Neural progenitor cell (in vitro differentiated cells): ENCODE results near the gene C19orf81. TPM values are rescaled to one million over a fixed set of nuclear protein-coding genes. Genes with fewer than 3 reads are reported as not detected.

Experiments
- DNase-seq: peaks from one replicate; pipeline ENCODE4 v3.0.0-alpha.2; 2016; ENCODE audit warnings: low spot score
- H2AFZ ChIP-seq: fragments of 200-600 bp; sonication (generic); replicated peaks from 2 replicates; pipeline ENCODE4 v1.6.1; 2016; ENCODE audit warnings: antibody characterized with exemption
- H3F3A ChIP-seq: fragments of 200-600 bp; sonication (generic); 2 replicates; pipeline ENCODE4 v1.6.1; 2016; ENCODE audit warnings: antibody characterized with exemption, low read depth
- H3K27ac ChIP-seq: fragments of 200-600 bp; sonication (generic); 2 replicates; pipeline ENCODE4 v1.5.1; 2016; ENCODE audit warnings: mild to moderate bottlenecking
- H3K27me3 ChIP-seq: fragments of 200-600 bp; sonication (generic); 2 replicates; pipeline ENCODE4 v1.6.1; 2016; ENCODE audit warnings: mild to moderate bottlenecking, moderate library complexity
- H3K36me3 ChIP-seq: fragments of 200-600 bp; sonication (generic); 2 replicates; pipeline ENCODE4 v1.5.1; 2016
- H3K4me1 ChIP-seq: fragments of 200-600 bp; sonication (generic); 2 replicates; pipeline ENCODE4 v1.6.1; 2016; ENCODE audit warnings: mixed run types
- H3K4me2 ChIP-seq: fragments of 200-600 bp; sonication (generic); 2 replicates; pipeline ENCODE4 v1.6.1; 2016
- H3K4me3 ChIP-seq: fragments of 200-600 bp; sonication (generic); 2 replicates; pipeline ENCODE4 v1.5.1; 2016
- H3K79me2 ChIP-seq: fragments of 200-600 bp; sonication (generic); 2 replicates; pipeline ENCODE4 v1.6.1; 2016; ENCODE audit warnings: low read depth
- H3K9ac ChIP-seq: fragments of 200-600 bp; sonication (generic); 2 replicates; pipeline ENCODE4 v1.6.1; 2016
- H3K9me3 ChIP-seq: fragments of 200-600 bp; sonication (generic); 2 replicates; pipeline ENCODE4 v1.5.1; 2016; ENCODE audit warnings: low read depth
- H4K20me1 ChIP-seq: fragments of 200-600 bp; sonication (generic); 2 replicates; pipeline ENCODE4 v1.6.1; 2016; ENCODE audit warnings: low read depth
- H3K27ac Mint-ChIP-seq: 3 replicates; pipeline ENCODE4 v1.8.0; 2021; ENCODE audit warnings: mixed read lengths
- H3K27me3 Mint-ChIP-seq: 2 replicates; pipeline ENCODE4 v1.8.0; 2022; ENCODE audit warnings: low read depth, mild to moderate bottlenecking, inconsistent platforms, moderate library complexity, mixed read lengths; ENCODE audit not compliant: insufficient read depth
- H3K36me3 Mint-ChIP-seq: 3 replicates; pipeline ENCODE4 v1.8.0; 2021; ENCODE audit warnings: mixed read lengths
- H3K4me1 Mint-ChIP-seq: 3 replicates; pipeline ENCODE4 v1.8.0; 2021; ENCODE audit warnings: mixed read lengths
- H3K4me3 Mint-ChIP-seq: 3 replicates; pipeline ENCODE4 v1.8.0; 2021; ENCODE audit warnings: mild to moderate bottlenecking, moderate library complexity, mixed read lengths
- H3K9me3 Mint-ChIP-seq: 3 replicates; pipeline ENCODE4 v1.8.0; 2020; ENCODE audit warnings: mixed read lengths
- CTCF ChIP-seq: fragments of 200-600 bp; sonication (generic); IDR thresholded peaks from 2 replicates; pipeline ENCODE4 v1.5.1; 2017; ENCODE audit warnings: antibody characterized with exemption, mild to moderate bottlenecking
- EZH2 ChIP-seq: fragments of 200-600 bp; sonication (generic); IDR thresholded peaks from 2 replicates; pipeline ENCODE4 v1.6.1; 2017; ENCODE audit warnings: antibody characterized with exemption, mild to moderate bottlenecking, moderate library complexity
- EZH2phosphoT487 ChIP-seq: fragments of 200-600 bp; sonication (generic); IDR thresholded peaks from 2 replicates; pipeline ENCODE4 v1.6.1; 2017; ENCODE audit warnings: antibody characterized with exemption
- total RNA-seq: library from RNA; depleted of rRNA; stranded (reverse); fragments of >200 nt; gene quantifications from 2 replicates; pipeline ENCODE4 v1.2.3, GENCODE V29; 2015; ENCODE audit warnings: low replicate concordance

The C19orf81 gene
- total RNA-seq, 1 donor from 2014 or later = 1.3 TPM

GRCh38 chr19:50664204-50664603, 15.0 kb downstream of the C19orf81 start:
- Histone ChIP-seq H3K4me3 (no peak overlapping the region), H3K4me2 (no peak overlapping the region), H3K27ac (no peak overlapping the region), H3K27me3 (peaks cover 33% of the 10 kb centered on the region), H3K36me3 (no peaks in the 10 kb centered on the region), H3K79me2 (no peaks in the 10 kb centered on the region), H3F3A (peaks cover 2% of the 10 kb centered on the region), H4K20me1 (no peaks in the 10 kb centered on the region), H2AFZ (no peak overlapping the region), H3K9ac (no peak overlapping the region), H3K9me3 (no peaks in the 10 kb centered on the region), H3K4me1 (no peaks in the 10 kb centered on the region)
- Mint-ChIP-seq H3K27ac (no peak overlapping the region), H3K9me3 (no peaks in the 10 kb centered on the region), H3K4me1 (peaks cover 25% of the 10 kb centered on the region), H3K27me3 (peaks cover 24% of the 10 kb centered on the region), H3K4me3 (no peak overlapping the region), H3K36me3 (peaks cover 5% of the 10 kb centered on the region)
- no peak for DNase-seq
- TF ChIP-seq EZH2 (no peak), CTCF (no peak), EZH2phosphoT487 (no peak)

GRCh38 chr19:50666346-50667176, 17.3 kb downstream of the C19orf81 start:
- H3K27ac ChIP-seq = no peak overlapping the region
- no peak overlapping the region for H2AFZ ChIP-seq
- H3K36me3 ChIP-seq = no peaks in the 10 kb centered on the region
- H3K79me2 ChIP-seq = no peaks in the 10 kb centered on the region
- H3K27me3 ChIP-seq = peaks cover 53% of the 10 kb centered on the region
- Mint-ChIP-seq H3K27me3 (peaks cover 34% of the 10 kb centered on the region), H3K9me3 (no peaks in the 10 kb centered on the region), H3K4me3 (no peak overlapping the region), H3K27ac (no peak overlapping the region), H3K4me1 (peaks cover 21% of the 10 kb centered on the region), H3K36me3 (peaks cover 5% of the 10 kb centered on the region)
- no peaks in the 10 kb centered on the region for H3F3A ChIP-seq
- H3K4me3 ChIP-seq = no peak overlapping the region
- no peak overlapping the region for H3K4me2 ChIP-seq
- no peak overlapping the region for H3K9ac ChIP-seq
- H4K20me1 ChIP-seq = no peaks in the 10 kb centered on the region
- no peaks in the 10 kb centered on the region for H3K4me1 ChIP-seq
- DNase-seq = no peak
- no peak for TF ChIP-seq EZH2phosphoT487
- TF ChIP-seq EZH2 = no peak
- TF ChIP-seq CTCF = no peak
- no peaks in the 10 kb centered on the region for H3K9me3 ChIP-seq

GRCh38 chr19:50667177-50667758, 18.0 kb downstream of the C19orf81 start:
- H3K4me1 ChIP-seq = no peaks in the 10 kb centered on the region
- no peaks in the 10 kb centered on the region for H3K36me3 ChIP-seq
- H3K9me3 ChIP-seq = no peaks in the 10 kb centered on the region
- peaks cover 17% of the 10 kb centered on the region for H3K4me1 Mint-ChIP-seq
- H3K27ac Mint-ChIP-seq = no peak overlapping the region
- H3K27me3 Mint-ChIP-seq = peaks cover 32% of the 10 kb centered on the region
- no peak for TF ChIP-seq EZH2phosphoT487
- no peak for TF ChIP-seq EZH2
- no peak for TF ChIP-seq CTCF
- DNase-seq = no peak
- H3K79me2 ChIP-seq = no peaks in the 10 kb centered on the region
- no peaks in the 10 kb centered on the region for H4K20me1 ChIP-seq
- H3K27me3 ChIP-seq = peaks cover 60% of the 10 kb centered on the region
- H3K9ac ChIP-seq = no peak overlapping the region
- no peaks in the 10 kb centered on the region for H3F3A ChIP-seq
- H3K36me3 Mint-ChIP-seq = peaks cover 5% of the 10 kb centered on the region
- H3K4me3 ChIP-seq = peak overlapping the region; percentile 15
- peak overlapping the region; percentile 27 for H3K4me2 ChIP-seq
- H3K27ac ChIP-seq = no peak overlapping the region
- no peak overlapping the region for H2AFZ ChIP-seq
- H3K4me3 Mint-ChIP-seq = no peak overlapping the region
- no peaks in the 10 kb centered on the region for H3K9me3 Mint-ChIP-seq
